HG02642 (cell line): ENCODE results near the gene ALG12.

Source experiments
- ATAC-seq: cut with Tn5 transposase; IDR thresholded peaks from one replicate; pipeline ENCODE4 v1.9.1; 2021; ENCODE audit warnings: mild to moderate bottlenecking; ENCODE audit not compliant: unreplicated experiment, poor library complexity

The ALG12 gene

DNA sequence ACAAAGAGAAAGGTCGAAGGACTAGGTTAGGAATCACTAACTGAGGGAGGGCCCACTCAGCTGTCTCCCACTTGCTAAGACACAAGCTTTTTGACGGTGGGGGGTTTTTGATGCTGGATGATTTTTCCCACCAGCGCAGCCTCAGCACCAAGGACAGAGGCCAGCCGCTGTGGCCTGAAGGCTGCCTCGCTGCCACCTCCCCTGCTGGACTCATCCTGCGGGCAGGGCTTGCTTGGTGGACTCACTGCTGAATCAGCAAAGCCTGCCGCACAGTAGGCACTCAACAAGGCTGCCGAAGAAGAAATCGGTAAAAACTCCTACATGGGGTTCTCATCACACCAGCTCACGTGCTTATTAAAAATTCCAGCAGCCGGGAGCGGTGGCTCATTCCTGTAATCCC is 2.6 kb downstream of the ALG12 start:
- no peak for ATAC-seq

DNA sequence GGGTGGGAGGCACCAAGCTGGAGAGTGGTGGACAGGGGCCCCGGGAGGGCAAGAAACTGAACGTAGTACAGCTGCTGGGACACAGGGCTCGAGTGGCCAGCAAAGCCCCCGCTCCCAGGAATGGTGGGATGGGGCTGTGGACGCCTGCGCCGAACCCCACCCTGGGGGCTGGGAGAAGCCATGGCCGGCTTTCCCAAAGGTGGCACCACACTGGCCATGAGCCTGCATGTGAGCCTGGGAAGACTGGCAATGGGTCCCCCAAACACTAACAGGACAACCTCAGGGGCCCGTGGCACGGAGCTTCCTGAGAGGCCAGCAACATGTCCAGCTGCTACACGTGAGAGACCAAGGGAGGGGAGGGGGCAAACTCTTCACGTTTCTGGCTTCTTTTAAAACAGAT is 4.0 kb downstream of the ALG12 start:
- no peak for ATAC-seq

DNA sequence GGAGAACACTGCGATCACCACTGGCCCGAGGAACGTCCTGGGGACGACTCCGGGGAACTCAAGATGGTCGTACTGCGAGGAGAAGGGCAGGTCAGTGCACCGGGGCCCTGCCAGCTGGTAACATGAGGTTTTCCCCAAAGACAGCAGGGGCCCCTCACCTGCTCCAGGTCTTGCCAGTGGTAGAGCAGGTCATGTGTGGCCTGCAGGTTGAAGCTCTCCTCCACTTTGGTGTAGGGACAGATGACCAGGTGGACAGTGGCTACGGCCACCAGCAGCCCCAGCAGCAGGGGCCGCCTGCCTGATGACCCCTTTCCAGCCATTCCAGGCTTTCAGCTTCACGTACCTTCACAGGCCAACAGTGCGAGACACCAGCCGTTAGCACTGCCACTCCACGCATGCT is 4.8 kb downstream of the ALG12 start:
- ATAC-seq: no peak

DNA sequence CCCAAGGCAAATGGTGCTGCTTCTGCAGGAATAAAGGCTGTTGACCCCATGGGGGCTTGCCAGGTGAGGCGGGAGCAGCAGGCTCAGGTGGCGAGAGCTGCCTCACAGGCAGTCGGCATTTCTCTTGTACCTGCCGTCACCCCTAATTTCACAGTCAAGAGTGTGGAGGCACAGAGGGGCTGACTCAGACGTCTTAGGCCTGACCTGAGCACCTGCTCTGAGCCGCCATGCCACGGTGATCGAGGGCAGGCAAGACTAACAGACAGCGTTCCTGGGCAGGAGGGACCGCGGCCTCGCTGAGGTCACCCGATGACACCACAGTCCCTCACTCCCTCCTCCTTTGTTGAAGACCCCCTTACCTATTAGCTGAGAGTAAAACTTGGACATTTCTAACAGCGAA is 5.2 kb downstream of the ALG12 start:
- no peak for ATAC-seq

DNA sequence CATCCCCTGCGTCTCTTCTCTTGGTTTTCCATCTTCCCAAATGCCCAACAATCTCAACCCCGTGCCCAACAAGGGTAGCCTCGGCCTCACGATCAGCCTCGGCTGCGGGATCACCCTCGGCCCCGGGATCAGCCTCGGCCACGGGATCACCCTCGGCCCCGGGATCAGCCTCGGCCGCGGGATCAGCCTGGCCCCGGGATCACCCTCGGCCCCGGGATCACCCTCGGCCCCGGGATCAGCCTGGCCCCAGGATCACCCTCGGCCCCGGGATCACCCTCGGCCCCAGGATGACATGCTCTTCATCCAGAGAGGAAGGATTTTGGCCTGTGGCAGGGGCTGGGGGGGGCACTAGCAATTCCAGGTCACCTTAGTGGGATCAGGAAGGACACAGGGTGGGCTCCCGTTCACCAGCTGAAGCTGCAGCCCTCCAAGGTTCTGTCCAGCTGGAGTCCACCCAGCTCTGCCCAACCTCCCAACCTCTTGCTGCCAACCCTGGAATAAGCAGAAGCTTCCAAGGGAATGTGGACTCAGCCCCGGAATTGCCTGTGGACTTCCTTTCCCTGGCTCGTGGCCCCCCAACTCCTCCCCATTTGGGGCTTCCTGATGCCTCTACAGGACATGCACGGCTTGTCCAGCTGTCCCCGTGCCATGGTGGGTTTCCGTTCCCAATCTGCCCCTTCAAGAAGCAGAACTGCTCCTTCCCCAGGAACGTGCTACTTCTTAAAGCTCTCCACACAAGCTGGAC is 6.2 kb downstream of the ALG12 start:
- no peak for ATAC-seq

DNA sequence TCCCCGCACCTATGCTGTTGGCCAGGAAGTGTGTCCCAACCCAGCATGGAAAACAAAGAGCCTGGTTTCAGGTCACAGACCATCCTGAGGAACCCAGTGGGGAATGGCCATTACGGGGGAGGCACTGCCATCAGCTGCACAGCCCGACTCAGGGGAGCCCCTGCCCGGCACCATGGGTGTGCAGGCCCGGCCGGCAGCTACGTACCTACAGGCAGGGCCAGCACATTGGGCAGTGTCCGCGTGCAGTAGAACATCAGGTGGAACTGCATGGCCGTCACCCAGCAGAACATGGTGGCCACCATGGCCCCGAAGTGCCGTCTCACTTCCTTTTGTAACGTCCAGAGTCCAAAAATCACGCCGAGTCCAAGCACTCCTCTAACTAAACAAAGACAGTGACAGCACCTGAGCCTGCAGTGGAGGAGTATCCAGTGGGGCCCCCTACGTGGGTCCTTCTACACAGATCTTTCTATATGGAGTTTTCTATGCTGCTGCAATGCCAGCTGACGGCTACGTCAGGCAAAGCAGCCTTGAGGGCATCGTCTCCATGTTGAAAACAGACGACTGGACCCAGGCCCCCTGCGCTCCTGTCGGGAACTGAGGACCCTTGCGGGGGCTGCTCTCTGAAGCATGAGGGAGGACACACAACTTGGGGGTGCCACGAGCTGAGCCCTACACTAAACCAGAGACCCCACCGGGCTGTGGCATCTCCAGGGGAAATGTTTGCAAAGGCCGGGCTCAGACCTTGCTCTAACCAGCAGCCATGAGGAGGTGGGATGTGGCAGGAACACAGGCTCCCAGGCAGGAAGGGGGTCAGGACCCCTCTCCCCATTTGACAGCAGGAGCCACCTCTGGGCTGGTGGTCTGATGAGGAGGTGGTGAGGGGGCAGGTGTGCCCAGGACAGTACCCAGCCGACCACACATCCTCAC is 7.7 kb downstream of the ALG12 start:
- ATAC-seq: no peak

DNA sequence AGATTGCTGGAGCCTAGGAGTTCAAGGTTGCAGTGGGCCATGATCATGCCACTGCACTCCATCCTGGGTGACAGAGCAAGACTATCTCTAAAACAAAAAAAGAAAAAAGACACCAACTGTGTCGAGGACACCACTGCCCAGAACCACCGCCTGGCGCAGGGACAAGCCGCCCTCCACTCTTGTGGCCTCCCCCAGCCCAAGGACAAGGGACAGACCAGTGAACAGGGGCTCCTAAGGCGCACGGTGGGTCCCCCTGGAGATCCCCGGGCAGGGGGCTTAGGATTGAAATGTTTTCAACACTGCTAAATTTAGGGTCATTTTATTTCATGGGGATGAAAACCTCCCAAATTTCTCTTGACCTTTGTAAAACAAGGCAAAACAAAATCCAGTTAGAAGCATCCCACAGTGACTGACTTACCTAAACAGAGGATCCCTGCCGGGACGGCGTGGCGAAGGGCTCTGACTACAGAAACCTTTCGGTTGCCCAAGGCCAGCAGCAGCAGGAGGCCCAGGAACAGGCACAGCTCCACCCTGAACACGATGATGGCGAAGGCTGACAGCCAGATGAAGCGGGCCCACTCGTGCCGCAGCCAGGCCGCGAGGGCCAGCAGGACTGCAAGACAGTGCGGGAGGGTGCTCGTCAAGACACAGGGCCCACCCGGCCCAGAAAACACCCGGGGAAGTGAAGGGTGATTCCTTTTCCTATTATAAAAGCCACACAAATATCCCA is 8.6 kb downstream of the ALG12 start:
- no peak for ATAC-seq

DNA sequence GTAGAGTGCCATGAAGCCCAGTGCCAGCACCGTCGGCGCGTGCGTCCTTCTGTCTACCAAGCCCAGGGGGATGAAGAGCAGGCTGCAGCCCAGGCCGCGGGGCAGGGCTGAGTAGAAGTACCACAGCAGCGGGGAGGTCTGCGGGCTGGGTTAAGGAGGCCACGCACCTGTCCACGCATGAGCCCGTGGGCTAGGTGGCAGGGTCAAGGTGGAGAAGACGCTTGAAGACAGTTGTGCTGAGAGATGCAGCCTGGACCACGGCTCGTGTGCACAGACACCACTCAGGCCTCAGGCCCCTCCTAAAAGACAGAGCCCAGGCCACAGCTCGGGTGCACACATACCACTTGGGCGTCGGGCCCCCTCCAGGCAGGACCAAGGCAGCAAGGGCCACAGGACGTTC is 10.4 kb downstream of the ALG12 start:
- ATAC-seq: no peak

DNA sequence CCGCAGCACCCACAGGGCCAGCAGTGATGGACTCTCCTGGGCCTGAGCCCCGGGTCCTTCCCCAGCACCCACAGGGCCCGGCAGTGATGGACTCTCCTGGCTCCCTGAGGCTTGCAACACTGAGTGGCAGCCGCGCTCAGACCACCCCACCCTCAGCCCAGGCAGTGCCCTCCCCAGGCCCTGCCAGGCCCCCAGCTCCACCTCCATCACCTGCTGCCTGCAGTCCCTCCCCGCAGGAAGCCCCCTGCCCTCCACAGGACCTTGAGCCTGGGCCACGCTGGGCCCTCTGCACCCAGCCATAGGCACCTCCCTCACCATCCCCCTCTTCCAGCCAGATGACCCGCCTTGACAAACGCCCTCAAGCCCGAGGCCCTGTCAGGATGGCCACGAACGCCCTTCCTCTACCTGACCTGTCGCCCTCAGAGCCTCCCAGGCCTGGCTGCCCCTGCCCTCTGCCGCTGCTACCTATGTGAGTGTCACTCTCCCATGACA is 11.4 kb downstream of the ALG12 start:
- no peak for ATAC-seq

DNA sequence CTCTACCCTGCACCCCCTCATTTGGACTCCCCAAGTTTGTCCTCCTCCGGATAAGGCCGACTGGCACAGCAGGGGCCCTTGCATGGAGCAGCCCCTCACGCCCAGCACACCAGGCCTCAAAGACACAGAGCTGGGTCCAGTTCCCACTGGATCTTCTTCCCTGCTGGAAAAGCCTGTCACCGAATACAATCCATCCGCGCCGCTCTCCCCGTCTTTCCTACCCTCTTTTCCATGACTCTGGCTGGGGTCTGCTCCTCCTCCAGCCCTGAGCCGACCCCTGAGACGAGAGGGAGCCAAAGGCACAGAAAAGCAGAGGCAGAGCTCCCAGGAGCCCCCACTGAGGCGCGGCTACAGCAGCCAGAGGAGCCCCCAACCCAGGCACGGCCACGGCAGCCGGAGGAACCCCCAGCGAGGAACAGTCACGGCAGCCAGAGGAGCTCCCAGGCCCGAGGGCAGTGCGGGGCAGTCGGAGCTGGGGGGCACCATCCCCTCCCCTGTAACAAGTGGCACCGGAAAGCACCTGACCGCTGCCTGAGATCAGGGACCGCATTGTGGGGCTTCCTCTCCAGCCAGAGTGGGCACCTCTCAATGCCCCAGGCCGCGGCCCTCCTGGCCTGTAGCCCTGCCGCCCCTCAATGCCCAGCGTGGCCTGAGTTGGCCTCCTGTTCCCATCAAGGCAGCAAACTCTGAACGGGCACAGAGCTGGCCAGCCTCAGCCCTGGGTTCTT is 12.0 kb downstream of the ALG12 start:
- ATAC-seq: no peak

DNA sequence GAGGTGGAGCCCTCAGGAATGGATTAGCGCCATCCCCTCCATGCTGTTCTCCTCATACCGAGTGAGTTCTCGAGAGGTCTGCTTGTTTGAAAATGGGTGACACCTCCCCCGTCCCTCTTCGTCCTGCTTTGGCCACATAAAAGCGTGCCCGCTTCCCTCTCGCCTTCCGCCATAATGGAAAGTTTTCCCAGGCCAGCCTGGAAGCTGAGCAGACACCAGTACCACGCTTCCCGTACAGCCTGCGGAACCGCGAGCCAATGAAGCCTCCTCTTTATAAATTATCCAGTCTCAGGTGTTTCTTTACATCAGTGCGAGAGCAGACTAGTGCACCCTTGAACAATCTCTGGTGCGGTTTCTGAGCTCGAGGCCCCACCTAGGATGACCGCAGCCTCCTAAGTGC is 12.8 kb downstream of the ALG12 start:
- no peak for ATAC-seq

DNA sequence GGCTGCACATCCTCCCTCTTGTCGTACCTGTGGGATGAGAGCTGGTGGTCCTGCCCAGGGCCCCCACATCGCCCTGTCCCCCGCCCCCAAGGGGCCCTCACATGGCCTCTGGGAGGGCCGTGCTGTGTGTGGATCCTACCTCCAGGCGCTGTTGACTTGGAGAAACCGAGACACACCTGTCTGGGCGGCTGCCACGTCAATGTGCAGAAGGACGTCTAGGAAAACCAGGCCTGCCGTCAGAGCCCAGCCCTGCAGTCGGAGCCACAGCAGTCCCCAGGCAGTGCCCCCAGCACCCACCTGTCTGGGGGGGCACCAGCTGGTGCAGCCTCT is 14.2 kb downstream of the ALG12 start:
- ATAC-seq: no peak

DNA sequence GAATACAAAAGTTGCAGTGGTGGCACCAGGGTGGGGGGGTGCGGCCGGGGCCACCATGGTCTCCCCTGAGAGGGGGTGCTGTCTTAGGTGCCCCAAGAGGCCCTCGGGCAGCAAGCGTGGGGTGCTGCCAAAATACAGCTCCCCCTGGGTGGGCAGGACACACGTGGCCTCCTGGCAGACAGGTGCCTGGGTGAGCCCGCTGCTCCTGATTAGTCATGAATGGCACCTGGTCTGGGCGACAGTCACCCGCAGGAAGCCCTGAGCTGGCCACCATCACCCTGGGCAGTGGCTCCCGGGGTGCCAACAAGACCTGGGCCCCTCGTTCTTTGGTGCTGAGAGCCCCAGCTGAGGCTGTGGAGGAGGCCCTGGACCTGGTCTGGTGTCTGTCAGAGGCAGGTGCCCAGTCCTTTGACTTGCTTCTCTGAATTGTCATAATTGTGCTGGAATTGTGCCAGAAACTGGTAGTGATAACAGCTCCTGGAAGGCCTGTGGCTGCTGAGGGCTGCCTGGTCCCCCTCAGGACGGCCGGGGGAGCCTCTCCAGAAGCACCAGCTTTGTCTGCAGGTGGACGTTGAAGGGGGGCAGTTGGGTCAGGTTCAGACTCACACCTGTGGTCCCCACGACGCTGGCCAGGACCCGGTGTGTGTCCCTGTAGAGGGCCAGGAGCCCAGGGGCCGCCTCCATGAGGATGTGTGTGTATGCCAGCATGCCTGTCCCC is 14.8 kb downstream of the ALG12 start:
- ATAC-seq: no peak

DNA sequence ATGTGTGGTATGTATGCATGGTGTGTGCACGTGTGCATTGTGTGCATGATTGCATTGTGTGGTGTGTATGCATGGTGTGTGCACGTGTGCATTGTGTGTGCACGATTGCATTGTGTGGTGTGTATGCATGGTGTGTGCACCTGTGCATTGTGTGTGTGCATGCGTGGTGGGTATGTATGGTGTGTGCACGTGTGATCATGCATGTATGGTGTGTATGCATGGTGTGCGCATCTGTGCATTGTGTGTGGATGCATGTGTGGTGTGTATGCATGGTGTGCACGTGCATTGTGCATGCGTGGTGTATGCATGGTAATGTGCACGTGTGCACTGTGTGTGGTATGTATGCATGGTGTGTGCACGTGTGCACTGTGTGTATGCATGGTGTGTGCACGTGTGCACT is 16.8 kb downstream of the ALG12 start:
- ATAC-seq: no peak

DNA sequence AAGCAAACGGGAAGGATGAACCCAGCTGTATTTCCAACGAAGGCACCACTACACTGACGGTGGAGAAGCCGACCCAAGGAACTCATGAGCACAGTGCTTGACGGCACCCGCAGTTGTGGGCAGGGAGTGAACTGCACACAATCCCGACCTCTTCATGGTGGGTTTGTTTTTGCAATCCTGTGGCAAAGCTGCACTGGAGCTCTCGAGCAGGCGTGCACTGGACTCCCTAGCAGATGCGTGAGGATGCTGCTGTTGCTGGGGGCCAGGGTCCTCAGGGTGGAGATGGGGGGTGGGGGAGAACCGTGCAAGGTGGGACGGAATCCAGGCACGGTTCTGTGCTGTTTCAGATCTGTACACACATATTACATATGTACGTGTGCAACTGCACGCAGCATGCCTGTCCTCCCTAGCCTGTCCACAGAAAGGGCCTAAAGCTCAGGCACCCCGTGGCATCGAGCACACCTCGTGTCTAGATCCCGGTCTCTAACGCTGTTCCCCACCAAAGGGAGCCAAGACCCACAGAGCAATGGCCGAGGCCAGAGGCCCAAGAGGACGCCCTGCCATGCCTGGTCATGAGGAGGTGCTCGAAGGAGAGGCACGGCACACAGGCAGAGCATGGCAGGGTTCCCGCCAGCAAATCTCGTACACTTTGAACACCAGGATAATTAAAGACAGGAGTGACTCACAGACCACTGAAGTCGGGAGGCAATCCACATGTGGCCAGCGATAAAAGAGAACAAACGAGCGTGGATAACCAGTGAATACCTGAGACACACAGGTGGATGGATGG is 17.6 kb downstream of the ALG12 start:
- ATAC-seq: no peak

DNA sequence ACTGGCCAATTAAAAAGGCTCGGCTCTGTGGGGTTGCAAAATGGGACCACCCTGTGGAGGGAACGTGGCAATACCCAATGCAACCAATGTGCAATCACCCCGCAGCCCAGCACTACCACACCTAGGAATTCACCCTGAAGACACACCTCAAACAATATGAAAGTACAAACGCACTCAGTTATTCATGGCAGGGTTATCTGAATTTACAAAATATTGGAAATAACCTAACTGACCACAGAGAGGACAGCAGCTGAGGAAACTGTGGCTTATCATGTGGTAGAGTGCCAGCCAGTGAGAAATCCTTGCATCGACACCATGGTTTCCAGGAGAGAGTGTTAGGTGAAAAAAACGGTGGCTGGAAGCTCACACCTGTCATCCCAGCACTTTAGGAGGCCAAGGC is 18.7 kb downstream of the ALG12 start:
- ATAC-seq: no peak

DNA sequence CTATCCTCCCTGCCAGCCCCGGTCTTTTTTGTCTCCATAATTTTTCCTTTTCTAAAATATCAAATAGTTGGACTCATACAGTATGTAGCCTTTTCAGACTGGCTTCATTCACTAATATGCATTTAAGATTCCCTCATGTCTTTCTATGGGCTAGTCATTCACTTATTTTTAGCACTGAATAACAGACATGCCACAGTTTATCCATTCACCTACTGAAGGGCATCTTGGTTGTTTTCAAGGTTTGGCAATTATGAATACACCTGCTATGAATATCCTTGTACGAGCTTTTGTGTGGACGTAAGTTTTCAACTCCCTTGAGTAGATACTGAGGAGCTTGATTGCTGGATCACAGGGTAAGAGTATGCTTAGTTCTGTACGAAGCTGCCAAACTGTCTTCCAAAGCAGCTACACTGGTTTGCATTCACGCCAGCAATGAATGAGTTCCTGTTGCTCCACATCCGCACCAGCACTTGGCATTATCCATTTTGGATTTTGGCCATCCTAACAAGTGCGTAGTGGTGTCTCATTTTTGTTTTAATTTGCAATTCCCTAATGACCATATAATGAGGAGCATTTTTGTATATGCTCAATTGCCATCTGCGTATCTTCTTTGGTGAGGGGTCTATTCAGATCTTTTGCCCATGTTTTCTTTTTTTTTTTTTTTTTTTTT is 21.1 kb downstream of the ALG12 start:
- ATAC-seq: no peak

DNA sequence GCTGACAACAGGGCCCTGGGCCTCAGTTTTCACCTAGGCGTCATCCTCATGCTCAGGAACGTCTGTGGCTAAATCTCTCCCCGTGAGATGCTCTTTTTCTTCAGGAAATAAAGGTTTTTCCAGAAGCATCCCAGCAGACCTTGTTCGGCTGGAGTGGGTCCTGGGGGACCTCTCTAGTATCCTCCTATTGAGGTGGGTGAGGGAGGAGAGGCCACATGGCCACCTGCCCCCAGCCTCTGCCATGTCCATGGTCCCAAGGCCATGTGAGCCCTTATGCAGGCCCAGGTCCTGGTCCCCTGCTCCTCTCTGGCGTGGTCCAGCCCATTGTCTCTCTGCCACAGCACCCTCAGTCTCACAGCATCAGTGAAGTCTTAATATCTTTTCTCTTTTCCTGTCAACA is 22.0 kb downstream of the ALG12 start:
- no peak for ATAC-seq
